ENCODE data around the gene SLC8A2. TPM values are rescaled to one million over a fixed set of nuclear protein-coding genes. Genes with fewer than 3 reads are reported as not detected.

Gene SLC8A2
- total RNA-seq, 2 experiments from 2014 or later = 0.18 to 0.43 TPM

- ATAC-seq = no peak
- POLR2A ChIA-PET = interaction anchor here (1.3 to 3.2 kb wide), 2 partner anchors 11 to 13 kb away, joined by 3 to 24 read pairs; partner anchors contain the start of gene KPTN
- Mint-ChIP-seq H3K4me1 (ENCODE audit: low read depth) (peaks cover under 1% of the 10 kb centered on the region), H3K27me3 (no peaks in the 10 kb centered on the region), H3K27ac (no peak overlapping the region), H3K36me3 (ENCODE audit: low read depth) (peaks cover 2% of the 10 kb centered on the region), H3K9me3 (no peaks in the 10 kb centered on the region), H3K4me3 (no peak overlapping the region)
- CTCF ChIA-PET = interaction anchor here (1.4 to 5.8 kb wide), 2 partner anchors 13 to 202 kb away, joined by 3 to 29 read pairs; partner anchors contain the start of gene KPTN
- intact Hi-C loops (cut with micrococcal nuclease) = no loop called here
- TF ChIP-seq, protein P1, sequence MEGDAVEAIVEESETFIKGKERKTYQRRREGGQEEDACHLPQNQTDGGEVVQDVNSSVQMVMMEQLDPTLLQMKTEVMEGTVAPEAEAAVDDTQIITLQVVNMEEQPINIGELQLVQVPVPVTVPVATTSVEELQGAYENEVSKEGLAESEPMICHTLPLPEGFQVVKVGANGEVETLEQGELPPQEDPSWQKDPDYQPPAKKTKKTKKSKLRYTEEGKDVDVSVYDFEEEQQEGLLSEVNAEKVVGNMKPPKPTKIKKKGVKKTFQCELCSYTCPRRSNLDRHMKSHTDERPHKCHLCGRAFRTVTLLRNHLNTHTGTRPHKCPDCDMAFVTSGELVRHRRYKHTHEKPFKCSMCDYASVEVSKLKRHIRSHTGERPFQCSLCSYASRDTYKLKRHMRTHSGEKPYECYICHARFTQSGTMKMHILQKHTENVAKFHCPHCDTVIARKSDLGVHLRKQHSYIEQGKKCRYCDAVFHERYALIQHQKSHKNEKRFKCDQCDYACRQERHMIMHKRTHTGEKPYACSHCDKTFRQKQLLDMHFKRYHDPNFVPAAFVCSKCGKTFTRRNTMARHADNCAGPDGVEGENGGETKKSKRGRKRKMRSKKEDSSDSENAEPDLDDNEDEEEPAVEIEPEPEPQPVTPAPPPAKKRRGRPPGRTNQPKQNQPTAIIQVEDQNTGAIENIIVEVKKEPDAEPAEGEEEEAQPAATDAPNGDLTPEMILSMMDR (IDR thresholded peaks at IDR 0.05) = no peak
- no peak for DNase-seq
These were observed 25.5 kb upstream of the SLC8A2 start for GRCh38 chr19:47497050-47497766.

DNA sequence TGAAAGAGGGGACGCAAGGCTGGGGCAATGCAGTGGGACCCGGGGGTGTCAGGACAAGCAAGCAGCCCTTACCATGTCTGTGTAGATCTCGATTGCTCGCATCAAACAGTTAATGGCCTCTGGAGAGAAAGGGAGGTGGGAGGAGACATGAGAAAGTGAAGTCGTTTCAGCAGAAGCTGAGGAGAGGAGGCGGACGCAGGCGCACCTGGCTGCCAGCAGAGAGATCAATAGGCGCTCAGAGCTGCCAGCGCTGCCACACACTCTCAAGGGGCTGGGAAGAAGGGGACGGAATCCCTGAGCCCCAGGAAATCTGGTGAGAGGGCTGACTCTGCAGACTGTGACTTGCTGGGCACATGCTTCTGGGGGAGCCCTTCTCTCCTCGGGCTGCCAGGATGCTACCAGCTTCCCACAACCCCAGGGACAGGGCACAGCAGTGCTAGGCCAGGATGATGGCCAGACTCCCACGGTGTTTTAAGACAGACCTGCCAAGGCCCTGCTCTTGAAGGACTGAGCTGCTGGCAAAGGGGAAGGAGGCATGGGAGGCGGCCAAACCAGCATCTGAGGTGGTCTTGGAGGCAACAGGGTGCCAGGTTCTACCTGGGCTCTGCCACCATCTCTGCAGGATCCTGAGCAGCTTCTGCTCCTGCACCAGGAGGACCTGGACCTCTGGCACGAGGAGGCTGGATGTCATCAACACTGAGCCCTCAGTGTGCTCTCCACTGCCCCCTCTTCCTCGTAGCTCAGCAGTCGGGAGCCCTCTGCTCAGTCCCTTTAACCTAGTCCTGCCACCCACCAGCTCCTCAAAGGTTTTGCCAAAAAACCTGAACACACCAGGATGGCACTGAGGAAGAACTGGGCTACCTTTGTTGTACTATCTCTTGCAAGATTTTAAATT lies 24.0 kb upstream of the SLC8A2 start:
- no peak for ATAC-seq
- Mint-ChIP-seq H3K4me1 (ENCODE audit: low read depth) (peaks cover 3% of the 10 kb centered on the region), H3K9me3 (no peaks in the 10 kb centered on the region), H3K36me3 (ENCODE audit: low read depth) (no peaks in the 10 kb centered on the region), H3K4me3 (no peak overlapping the region), H3K27ac (peak overlapping the region; percentile 38), H3K27me3 (no peaks in the 10 kb centered on the region)
- intact Hi-C loops (cut with micrococcal nuclease) = no loop called here
- TF ChIP-seq, protein P1 (IDR thresholded peaks at IDR 0.05) = no peak
- DNase-seq = no peak
- POLR2A ChIA-PET = interaction anchor here (1.1 to 3.2 kb wide), 6 partner anchors 8 to 17 kb away, joined by 3 to 24 read pairs (median 3); partner anchors contain the start of gene KPTN
- CTCF ChIA-PET = interaction anchor here (1.3 to 5.8 kb wide), 2 partner anchors 9 to 12 kb away, joined by 3 to 29 read pairs; partner anchors contain the start of gene KPTN

DNA sequence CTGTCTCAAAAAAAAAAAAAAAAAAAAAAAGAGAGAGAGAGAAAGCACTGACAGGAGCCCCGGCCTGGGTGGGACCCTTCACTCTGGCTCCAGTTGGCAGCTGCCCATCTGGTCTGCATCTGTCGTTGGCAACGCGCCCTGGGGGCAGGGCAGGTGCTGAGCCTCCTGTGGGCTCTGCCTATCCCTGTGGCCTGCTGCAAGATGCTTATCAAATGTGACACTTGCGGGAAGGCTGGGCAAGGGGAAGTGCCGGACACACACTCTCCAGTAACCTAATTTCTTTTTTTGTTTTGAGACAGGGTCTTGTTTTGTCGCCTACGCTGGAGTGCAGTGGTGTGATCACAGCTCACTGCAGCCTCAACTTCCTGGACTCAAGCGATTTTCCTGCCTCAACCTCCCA lies 23.0 kb upstream of the SLC8A2 start:
- TF ChIP-seq, protein P1 (IDR thresholded peaks at IDR 0.05) = no peak
- no peak for DNase-seq
- Mint-ChIP-seq H3K4me1 (ENCODE audit: low read depth) (peaks cover 3% of the 10 kb centered on the region), H3K4me3 (no peak overlapping the region), H3K27me3 (no peaks in the 10 kb centered on the region), H3K9me3 (no peaks in the 10 kb centered on the region), H3K27ac (no peak overlapping the region), H3K36me3 (ENCODE audit: low read depth) (no peaks in the 10 kb centered on the region)
- ChIA-PET POLR2A (interaction anchor here (0.6 to 3.2 kb wide), 3 partner anchors 10 to 24 kb away, joined by 3 to 24 read pairs (median 4); partner anchors contain the start of gene KPTN), CTCF (interaction anchor here (1.3 to 5.8 kb wide), 2 partner anchors 11 to 21 kb away, joined by 4 to 29 read pairs; partner anchors contain the start of genes KPTN and NAPA)
- intact Hi-C loops (cut with micrococcal nuclease) = no loop called here
- no peak for ATAC-seq

DNA sequence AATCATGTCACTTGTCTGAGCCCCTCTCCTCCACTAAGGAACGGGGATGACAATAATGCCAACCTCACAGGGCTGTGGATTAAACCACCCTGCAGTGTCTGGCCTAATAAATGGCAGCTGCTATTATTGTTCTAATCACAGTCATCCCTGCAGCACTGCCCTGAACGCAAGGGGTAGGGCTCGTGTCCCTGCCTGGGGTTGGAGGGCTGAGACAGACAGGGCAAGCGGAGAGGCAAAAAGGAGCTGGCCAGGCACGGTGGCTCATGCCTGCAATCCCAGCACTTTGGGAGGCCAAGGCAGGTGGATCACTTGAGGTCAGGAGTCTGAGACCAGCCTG lies 22.5 kb upstream of the SLC8A2 start:
- no peak overlapping the region for H3K4me3 Mint-ChIP-seq
- ChIA-PET CTCF (interaction anchor here (1.3 kb wide), 1 partner anchor 21 kb away, joined by 4 read pairs; the partner anchor contains the start of gene NAPA), POLR2A (no interaction called here)
- TF ChIP-seq, protein P1 (IDR thresholded peaks at IDR 0.05) = no peak
- no peak for ATAC-seq
- H3K27ac Mint-ChIP-seq = no peak overlapping the region
- intact Hi-C loops (cut with micrococcal nuclease) = no loop called here
- H3K27me3 Mint-ChIP-seq = no peaks in the 10 kb centered on the region
- no peak for DNase-seq
- H3K9me3 Mint-ChIP-seq = no peaks in the 10 kb centered on the region
- H3K36me3 Mint-ChIP-seq (ENCODE audit: low read depth) = no peaks in the 10 kb centered on the region
- H3K4me1 Mint-ChIP-seq (ENCODE audit: low read depth) = peaks cover 3% of the 10 kb centered on the region

Measured in activated CD8-positive, alpha-beta T cell treated with anti-CD3 and anti-CD28 coated beads for 36 hours (primary cell).